KOPT-K1 (cell line): ENCODE results near the gene C11orf42.

Experiments
- H3K27ac ChIP-seq: fragments of 200-600 bp; sonication (generic); 2 replicates; pipeline ENCODE4 v1.5.1; 2016; ENCODE audit warnings: antibody characterized with exemption, mild to moderate bottlenecking, low read depth, low read length; ENCODE audit not compliant: poor library complexity, severe bottlenecking
- H3K36me3 ChIP-seq: fragments of 200-600 bp; sonication (generic); 2 replicates; pipeline ENCODE4 v1.5.1; 2017; ENCODE audit warnings: antibody characterized with exemption, mild to moderate bottlenecking, low read length, moderate library complexity; ENCODE audit not compliant: insufficient read depth
- H3K9me3 ChIP-seq: fragments of 200-600 bp; sonication (generic); 2 replicates; pipeline ENCODE4 v1.5.1; 2017; ENCODE audit warnings: antibody characterized with exemption, low read length, mild to moderate bottlenecking; ENCODE audit not compliant: insufficient read depth, poor library complexity, severe bottlenecking

Gene C11orf42

DNA sequence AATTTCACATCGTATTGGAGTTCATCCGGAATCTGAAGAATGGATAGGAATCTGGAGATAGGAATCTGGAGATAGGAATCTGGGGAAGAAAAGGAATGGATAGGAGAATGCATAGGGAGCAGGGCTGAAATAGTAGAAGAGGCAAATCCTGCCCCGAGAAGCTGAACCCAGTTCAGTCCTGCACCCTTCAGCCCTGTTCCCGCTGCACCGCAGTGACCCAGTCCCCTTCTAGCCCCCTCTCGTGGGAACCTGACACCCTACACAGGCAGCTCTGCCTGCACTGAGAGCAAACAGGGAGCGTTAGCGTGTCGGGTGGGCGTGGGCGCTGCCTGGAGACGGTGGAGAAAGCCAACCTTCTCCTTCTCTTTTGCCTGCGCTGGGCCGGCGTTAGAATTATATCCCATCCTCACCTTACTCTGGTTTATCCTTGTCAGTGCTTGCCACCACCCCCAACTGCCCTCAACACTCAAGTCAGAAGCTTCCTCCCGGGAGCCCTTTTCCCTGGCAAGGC, 53.3 kb downstream of the C11orf42 start:
- H3K27ac ChIP-seq: no peak overlapping the region
- H3K36me3 ChIP-seq: no peaks in the 10 kb centered on the region
- peaks cover 4% of the 10 kb centered on the region for H3K9me3 ChIP-seq

DNA sequence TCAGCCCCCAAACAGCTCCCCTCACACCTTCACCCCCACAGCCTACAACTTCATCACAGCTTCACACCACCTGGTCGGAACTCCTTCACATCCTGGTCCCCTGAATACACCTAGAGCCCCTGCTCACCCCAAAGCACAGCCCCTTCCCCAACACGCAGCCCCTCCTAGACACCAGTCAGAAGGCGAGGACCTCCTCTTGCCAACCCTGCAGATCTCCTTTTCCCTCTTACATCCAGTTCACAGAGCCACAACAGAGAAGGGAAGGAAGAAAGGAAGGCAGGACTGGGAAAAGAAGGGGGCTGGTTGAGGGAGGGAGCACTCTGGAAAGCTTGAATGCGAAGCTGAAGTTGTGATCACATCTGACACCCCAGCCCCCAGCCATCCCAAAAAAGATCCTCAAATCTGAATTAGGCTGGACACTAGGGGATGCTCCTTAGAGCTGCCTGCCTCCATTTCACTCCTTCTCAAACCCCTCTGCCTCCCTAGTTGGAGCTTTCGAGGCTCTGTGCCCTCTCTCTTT, 54.9 kb downstream of the C11orf42 start:
- Histone ChIP-seq H3K9me3 (peaks cover 4% of the 10 kb centered on the region), H3K36me3 (no peaks in the 10 kb centered on the region), H3K27ac (no peak overlapping the region)
